Measurements from ENCODE around the gene GEMIN4. TPM values are rescaled to one million over a fixed set of nuclear protein-coding genes. Genes with fewer than 3 reads are reported as not detected.
"Not testable (repeated sequence)": the region's sequence is repeated elsewhere in the genome, so short reads cannot be mapped to it uniquely, and the experiment has no call there.

GEMIN4 gene
- total RNA-seq, 4 donors from 2014 or later = 9.7 to 29.0 (median 17.0) TPM

DNA sequence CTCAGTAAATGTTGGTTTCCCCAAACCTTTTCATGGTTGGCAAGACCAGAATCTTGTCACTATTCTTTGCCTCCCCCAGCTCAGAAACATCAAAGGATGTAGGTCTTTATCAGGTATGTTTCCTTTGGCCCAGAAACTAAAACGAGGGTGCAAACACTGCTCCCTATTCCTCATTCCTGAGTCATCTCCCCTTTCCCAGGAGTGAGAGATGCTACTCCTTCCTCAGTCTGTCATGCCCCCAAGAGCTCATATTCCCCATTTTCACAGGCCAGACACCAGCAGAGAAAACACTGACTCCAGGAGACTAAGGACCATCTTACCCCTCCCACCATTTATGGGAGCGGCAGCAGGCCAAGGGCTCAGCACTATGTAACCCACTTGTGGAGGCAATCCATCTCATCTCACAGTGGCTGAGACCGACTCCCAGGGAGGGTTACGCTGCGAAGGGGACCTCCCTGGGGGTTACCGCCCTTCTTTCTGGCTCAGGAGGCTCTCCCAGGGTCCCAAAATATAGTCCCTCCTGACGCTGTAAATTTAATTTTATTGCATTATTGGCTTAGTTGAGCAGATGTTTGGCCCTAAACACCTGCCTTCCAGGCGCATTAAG lies 1.5 kb downstream of the GEMIN4 start:
- TF ChIP-seq, protein P1, sequence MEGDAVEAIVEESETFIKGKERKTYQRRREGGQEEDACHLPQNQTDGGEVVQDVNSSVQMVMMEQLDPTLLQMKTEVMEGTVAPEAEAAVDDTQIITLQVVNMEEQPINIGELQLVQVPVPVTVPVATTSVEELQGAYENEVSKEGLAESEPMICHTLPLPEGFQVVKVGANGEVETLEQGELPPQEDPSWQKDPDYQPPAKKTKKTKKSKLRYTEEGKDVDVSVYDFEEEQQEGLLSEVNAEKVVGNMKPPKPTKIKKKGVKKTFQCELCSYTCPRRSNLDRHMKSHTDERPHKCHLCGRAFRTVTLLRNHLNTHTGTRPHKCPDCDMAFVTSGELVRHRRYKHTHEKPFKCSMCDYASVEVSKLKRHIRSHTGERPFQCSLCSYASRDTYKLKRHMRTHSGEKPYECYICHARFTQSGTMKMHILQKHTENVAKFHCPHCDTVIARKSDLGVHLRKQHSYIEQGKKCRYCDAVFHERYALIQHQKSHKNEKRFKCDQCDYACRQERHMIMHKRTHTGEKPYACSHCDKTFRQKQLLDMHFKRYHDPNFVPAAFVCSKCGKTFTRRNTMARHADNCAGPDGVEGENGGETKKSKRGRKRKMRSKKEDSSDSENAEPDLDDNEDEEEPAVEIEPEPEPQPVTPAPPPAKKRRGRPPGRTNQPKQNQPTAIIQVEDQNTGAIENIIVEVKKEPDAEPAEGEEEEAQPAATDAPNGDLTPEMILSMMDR (IDR thresholded peaks at IDR 0.05) = no peak
- no peak for TF ChIP-seq POLR2A (IDR thresholded peaks at IDR 0.05)
- Histone ChIP-seq H3K9me3 (no peaks in the 10 kb centered on the region), H3K27me3 (no peaks in the 10 kb centered on the region), H3K27ac (peak overlapping the region in 1 of 2 donors; percentile 3), H3K4me3 (peak overlapping the region in 1 of 2 donors; percentile 75), H3K4me1 (peaks cover 0 to 14% of the 10 kb centered on the region in 2 donors), H3K36me3 (no peaks in the 10 kb centered on the region)
- intact Hi-C loops (cut with DNase I; ENCODE audit: low total_unique reads) = no loop called here
- DNase-seq = no peak

- H3K4me3 ChIP-seq; DNase-seq; H3K27me3 ChIP-seq; H3K9me3 ChIP-seq; H3K36me3 ChIP-seq; intact Hi-C loops (cut with DNase I; ENCODE audit: low total_unique reads); H3K27ac ChIP-seq: not testable (repeated sequence)
- H3K4me1 ChIP-seq = peaks cover 0 to 14% of the 10 kb centered on the region in 2 donors
Observed at GRCh38 chr17:749359-749758, 2.7 kb downstream of the GEMIN4 start.

GRCh38 chr17:748604-749003 lies 3.5 kb downstream of the GEMIN4 start:
- H3K27me3 ChIP-seq; H3K4me3 ChIP-seq; H3K27ac ChIP-seq; DNase-seq; intact Hi-C loops (cut with DNase I; ENCODE audit: low total_unique reads); H3K36me3 ChIP-seq; H3K9me3 ChIP-seq: not testable (repeated sequence)
- H3K4me1 ChIP-seq = peaks cover 0 to 14% of the 10 kb centered on the region in 2 donors

- H3K27ac ChIP-seq = no peak overlapping the region
- no peak for DNase-seq
- TF ChIP-seq POLR2A (IDR thresholded peaks at IDR 0.05) = no peak
- TF ChIP-seq, protein P1 (IDR thresholded peaks at IDR 0.05) = no peak
- H3K9me3 ChIP-seq = no peaks in the 10 kb centered on the region
- no peaks in the 10 kb centered on the region for H3K27me3 ChIP-seq
- intact Hi-C loops (cut with DNase I; ENCODE audit: low total_unique reads) = no loop called here
- H3K4me1 ChIP-seq = peaks cover 0 to 14% of the 10 kb centered on the region in 2 donors
- no peak overlapping the region for H3K4me3 ChIP-seq
- no peaks in the 10 kb centered on the region for H3K36me3 ChIP-seq
Observed at GRCh38 chr17:746783-747629, 5.1 kb downstream of the GEMIN4 start.

- intact Hi-C loops (cut with DNase I; ENCODE audit: low total_unique reads) = no loop called here
- H3K4me1 ChIP-seq = peaks cover 0 to 12% of the 10 kb centered on the region in 2 donors
- no peak for DNase-seq
- no peaks in the 10 kb centered on the region for H3K27me3 ChIP-seq
- no peak overlapping the region for H3K27ac ChIP-seq
- no peak overlapping the region for H3K4me3 ChIP-seq
- H3K36me3 ChIP-seq = no peaks in the 10 kb centered on the region
- TF ChIP-seq, protein P1 (IDR thresholded peaks at IDR 0.05) = no peak
- no peak for TF ChIP-seq POLR2A (IDR thresholded peaks at IDR 0.05)
- H3K9me3 ChIP-seq = no peaks in the 10 kb centered on the region
Observed at GRCh38 chr17:746181-746580, 5.9 kb downstream of the GEMIN4 start.

DNA sequence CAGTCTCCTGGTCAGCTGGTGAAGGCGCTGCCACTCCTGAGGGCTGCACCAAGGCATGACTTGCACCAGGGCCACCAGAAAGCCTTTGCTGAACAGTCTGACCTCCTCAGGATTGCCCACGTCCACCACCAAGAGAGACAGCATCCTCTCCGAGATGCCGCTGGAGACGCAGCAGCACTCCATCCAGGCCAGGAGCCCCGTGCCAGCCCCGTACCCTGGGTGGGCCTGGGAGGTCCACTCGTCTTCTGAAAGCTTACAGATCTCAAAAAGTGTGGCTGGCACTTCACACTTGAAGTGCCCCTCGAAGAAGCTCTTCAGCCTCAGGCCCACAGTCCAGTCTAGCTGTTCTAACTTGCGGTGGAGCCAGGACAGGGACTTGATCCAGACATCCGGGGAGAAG lies 6.7 kb downstream of the GEMIN4 start:
- no peaks in the 10 kb centered on the region for H3K36me3 ChIP-seq
- DNase-seq = no peak
- H3K9me3 ChIP-seq = no peaks in the 10 kb centered on the region
- H3K4me3 ChIP-seq = no peak overlapping the region
- H3K27ac ChIP-seq = no peak overlapping the region
- TF ChIP-seq, protein P1 (IDR thresholded peaks at IDR 0.05) = no peak
- no peak for TF ChIP-seq POLR2A (IDR thresholded peaks at IDR 0.05)
- intact Hi-C loops (cut with DNase I; ENCODE audit: low total_unique reads) = no loop called here
- H3K4me1 ChIP-seq = peaks cover 0 to 4% of the 10 kb centered on the region in 2 donors
- H3K27me3 ChIP-seq = no peaks in the 10 kb centered on the region

Data from uterus (tissue), 4 donors.